ENCODE results near the gene AUTS2.

GRCh38 chr7:70035519-70035918 is 437.2 kb downstream of the AUTS2 start:
- TF ChIP-seq SPI1 (IDR thresholded peaks at IDR 0.05; ENCODE audit: low read depth, low read length) = no peak
- TF ChIP-seq POLR2A (IDR thresholded peaks at IDR 0.05; ENCODE audit: low read depth, low read length) = no peak
- no peak for TF ChIP-seq POLR2AphosphoS5 (IDR thresholded peaks at IDR 0.05; ENCODE audit: low read depth, low read length)
- no peak for TF ChIP-seq TAF1 (IDR thresholded peaks at IDR 0.05; ENCODE audit: low read depth, low read length)
- no peak for TF ChIP-seq PAX5 (IDR thresholded peaks at IDR 0.05; ENCODE audit: insufficient read depth, low read length, severe bottlenecking)

Data from GM12891 (cell line).